A673 (cell line): Measurements from ENCODE around the gene TMEM156.

Experiments
- EZH2 ChIP-seq: fragments of 200-600 bp; sonication (generic); IDR thresholded peaks from 2 replicates; pipeline ENCODE4 v1.6.1; 2017; ENCODE audit warnings: borderline replicate concordance, low read depth, mild to moderate bottlenecking, mixed read lengths, antibody characterized with exemption, low read length; ENCODE audit not compliant: poor library complexity, severe bottlenecking
- TF ChIP-seq, protein P1 (sequence below): fragments of 300-800, 200-600 bp; sonication (generic); conservative IDR thresholded peaks from 2 replicates; pipeline ENCODE4 v1.5.1; 2017; ENCODE audit warnings: low read depth, mild to moderate bottlenecking, antibody characterized with exemption, low read length, moderate library complexity, mixed read lengths

DNA sequence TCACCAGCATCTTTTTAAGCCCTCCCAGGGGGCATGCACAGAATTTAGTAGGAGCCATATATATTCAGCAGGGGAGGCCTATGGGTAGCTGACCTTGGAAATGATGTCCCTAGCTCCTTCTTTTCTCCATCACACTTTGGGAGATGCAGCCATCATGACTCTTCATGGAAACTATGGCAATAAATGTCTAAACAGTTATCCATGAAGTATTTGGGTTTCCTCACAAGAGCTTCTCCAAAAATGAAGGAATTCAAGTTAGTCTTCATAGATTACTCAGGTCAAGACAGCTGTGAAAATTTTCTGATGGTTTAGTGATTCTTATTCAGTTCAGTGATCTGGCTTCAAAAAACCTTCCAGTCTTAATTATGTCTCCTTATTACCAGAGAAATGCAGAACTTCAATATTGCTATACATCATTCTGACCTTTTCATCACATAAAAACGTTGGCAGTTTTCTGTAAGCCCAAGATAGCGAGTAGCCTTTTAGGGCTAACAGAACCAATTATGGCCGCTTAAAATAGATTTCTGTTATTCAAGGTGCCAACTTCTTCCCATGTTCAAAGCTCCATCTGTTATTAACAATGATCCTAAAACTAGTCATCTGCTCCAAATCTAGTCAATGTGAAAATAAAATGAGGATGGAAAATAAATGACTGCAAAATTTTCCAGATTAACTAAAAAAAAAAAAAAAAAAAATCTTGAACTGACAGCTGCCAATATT lies 52.5 kb downstream of the TMEM156 start:
- TF ChIP-seq, protein P1, sequence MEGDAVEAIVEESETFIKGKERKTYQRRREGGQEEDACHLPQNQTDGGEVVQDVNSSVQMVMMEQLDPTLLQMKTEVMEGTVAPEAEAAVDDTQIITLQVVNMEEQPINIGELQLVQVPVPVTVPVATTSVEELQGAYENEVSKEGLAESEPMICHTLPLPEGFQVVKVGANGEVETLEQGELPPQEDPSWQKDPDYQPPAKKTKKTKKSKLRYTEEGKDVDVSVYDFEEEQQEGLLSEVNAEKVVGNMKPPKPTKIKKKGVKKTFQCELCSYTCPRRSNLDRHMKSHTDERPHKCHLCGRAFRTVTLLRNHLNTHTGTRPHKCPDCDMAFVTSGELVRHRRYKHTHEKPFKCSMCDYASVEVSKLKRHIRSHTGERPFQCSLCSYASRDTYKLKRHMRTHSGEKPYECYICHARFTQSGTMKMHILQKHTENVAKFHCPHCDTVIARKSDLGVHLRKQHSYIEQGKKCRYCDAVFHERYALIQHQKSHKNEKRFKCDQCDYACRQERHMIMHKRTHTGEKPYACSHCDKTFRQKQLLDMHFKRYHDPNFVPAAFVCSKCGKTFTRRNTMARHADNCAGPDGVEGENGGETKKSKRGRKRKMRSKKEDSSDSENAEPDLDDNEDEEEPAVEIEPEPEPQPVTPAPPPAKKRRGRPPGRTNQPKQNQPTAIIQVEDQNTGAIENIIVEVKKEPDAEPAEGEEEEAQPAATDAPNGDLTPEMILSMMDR: no peak
- no peak for TF ChIP-seq EZH2
